ENCODE results near the gene SFT2D3.

DNA sequence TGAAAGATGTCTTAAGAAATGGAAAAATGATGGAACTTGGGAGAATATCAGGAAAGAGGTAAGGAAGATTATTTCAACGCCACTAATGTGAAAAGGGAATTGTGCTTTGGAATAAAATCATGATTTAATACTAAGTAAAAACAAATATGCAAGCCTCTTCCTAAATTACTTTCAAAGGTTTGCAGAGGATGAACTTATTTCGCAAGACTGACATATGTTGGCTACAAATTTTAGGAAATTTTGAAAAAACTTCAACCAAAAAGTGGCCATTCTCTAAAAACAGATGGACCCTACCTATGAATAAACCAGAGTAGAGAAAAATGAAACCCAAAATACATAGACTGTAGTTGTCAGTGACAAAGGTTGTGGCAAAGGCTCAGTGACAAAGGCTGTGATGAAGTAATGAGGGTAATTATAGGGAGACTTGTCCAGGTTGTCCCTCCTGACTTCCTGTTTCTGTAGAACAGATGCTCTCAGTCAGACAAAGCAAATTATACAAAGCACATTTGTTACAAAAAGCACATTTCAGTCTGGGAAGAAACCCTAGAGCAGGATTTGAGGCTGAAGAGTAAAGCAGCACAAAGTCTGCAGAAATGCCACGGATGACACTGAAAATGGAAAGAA, 39.5 kb downstream of the SFT2D3 start:
- TF ChIP-seq, protein P1, sequence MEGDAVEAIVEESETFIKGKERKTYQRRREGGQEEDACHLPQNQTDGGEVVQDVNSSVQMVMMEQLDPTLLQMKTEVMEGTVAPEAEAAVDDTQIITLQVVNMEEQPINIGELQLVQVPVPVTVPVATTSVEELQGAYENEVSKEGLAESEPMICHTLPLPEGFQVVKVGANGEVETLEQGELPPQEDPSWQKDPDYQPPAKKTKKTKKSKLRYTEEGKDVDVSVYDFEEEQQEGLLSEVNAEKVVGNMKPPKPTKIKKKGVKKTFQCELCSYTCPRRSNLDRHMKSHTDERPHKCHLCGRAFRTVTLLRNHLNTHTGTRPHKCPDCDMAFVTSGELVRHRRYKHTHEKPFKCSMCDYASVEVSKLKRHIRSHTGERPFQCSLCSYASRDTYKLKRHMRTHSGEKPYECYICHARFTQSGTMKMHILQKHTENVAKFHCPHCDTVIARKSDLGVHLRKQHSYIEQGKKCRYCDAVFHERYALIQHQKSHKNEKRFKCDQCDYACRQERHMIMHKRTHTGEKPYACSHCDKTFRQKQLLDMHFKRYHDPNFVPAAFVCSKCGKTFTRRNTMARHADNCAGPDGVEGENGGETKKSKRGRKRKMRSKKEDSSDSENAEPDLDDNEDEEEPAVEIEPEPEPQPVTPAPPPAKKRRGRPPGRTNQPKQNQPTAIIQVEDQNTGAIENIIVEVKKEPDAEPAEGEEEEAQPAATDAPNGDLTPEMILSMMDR (IDR thresholded peaks at IDR 0.05; ENCODE audit: poor library complexity): no peak
- no peak for TF ChIP-seq EZH2 (IDR thresholded peaks at IDR 0.05; ENCODE audit: borderline replicate concordance)
